ENCODE data around the gene PIGO.
A peak's percentile ranks its signal among the peaks of the same experiment; 100 is the strongest.

PIGO gene

GRCh38 chr9:35096035-35096849, at the start of gene PIGO:
Gene PIGO (minus strand): TSS chr9:35096591. CDS start chr9:35095565, 1,026 bp downstream.
- peak; percentile 87 for DNase-seq

GRCh38 chr9:35142037-35142436, 45.6 kb upstream of the PIGO start:
- DNase-seq = no peak

- DNase-seq = no peak
Observed at GRCh38 chr9:35140093-35140492, 43.7 kb upstream of the PIGO start.

- DNase-seq = no peak
Observed at GRCh38 chr9:35136866-35137265, 40.5 kb upstream of the PIGO start.

DNA sequence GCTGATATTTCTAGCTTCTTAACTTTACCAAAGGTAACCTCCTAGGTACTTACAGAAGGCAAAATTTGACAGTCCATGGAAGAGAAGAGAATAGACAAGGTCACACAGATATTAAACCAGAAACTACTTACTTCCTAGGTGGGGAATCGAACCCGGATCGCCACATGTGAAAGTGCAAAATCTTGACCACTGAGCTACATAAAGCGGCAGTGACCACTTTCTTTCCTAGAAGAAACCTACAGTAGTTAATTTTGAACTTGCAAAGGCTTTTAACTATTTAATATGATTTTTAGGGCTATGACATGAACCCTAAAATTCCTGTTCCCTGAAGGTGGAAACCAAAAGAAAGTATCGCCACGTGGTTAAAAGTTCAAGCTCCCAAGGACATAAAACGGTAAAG, 39.6 kb upstream of the PIGO start:
- no peak for DNase-seq

- no peak for DNase-seq
Observed at GRCh38 chr9:35134920-35135319, 38.5 kb upstream of the PIGO start.

DNA sequence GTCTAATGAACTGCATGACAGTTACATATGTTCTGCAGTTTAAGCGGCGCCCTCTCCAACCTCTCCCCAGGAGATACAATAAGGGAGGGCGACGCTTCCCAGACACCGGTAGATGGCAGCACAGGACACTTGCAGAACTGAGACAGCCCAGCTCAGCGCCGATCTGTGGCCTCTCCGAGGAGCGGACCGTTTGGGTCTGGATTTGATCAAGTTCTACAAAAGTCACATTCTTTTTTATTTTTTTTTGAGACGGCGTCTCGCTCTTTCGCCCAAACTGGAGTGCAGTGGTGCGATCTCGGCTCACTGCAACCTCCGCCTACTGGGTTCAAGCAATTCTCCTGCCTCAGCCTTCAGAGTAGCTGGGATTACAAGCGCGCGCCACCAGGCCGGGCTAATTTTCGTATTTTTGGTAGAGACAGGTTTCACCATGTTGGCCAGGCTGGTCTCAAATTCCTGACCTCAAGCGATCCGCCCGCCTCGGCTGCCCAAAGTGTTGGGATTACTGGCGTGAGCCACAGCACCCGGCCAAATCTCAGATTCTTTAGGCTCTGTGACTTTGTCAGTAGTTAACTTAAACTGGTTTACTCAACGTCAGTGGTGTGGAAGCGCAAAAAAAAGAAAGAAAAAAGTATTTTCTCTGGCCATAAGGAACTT, 20.6 kb upstream of the PIGO start:
- peak; percentile 95 for DNase-seq

GRCh38 chr9:35116539-35116897, 20.1 kb upstream of the PIGO start:
- no peak for DNase-seq

DNA sequence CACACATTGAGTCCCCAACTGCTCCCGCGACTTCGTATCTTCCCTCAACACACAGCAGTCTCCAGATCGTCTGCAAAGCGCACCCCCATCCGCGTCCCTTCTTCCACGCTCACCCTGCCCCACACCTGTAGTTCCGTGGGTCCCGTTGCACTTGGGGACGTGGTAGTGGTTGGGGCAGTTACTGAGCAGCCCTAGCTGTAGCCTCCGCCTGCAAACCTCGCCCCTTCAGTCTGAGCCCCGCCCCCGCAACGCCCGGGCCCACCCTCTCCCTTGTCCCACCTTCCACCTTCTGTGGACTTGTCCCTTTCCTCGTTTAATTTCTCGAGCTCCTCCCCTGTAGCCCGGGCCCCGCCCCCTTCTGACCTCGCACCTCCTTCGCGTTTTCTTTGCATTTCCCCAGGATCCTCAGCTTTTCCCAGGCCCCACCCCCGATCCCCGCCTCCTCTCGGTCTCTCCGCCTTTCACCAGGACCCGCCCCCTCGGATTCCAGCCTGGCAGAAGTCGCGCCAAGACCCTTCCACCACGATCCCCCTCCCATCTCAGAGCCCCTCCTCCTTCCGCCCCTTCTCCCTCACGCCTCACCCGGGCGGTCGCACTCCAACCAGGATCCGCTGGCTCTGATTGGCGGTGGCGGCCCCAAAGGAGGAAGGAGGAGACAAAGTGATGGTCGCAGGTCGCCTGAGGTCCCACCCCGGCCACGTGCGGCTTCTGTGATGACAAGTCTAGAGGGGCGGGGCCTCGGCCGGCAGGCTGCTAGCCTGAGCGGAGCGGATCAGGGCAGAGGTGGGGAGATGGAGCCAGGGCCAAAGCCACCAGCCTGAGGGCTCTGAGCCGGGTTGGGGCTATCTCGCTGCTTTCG, 19.5 kb upstream of the PIGO start, which contains the start of gene ATOSB:
Gene ATOSB, minus strand, starts transcription at position 183 of the 859 bp plus-strand sequence. CDS start 7,588 bp downstream, outside the sequence.
- peak; percentile 93 for DNase-seq

DNA sequence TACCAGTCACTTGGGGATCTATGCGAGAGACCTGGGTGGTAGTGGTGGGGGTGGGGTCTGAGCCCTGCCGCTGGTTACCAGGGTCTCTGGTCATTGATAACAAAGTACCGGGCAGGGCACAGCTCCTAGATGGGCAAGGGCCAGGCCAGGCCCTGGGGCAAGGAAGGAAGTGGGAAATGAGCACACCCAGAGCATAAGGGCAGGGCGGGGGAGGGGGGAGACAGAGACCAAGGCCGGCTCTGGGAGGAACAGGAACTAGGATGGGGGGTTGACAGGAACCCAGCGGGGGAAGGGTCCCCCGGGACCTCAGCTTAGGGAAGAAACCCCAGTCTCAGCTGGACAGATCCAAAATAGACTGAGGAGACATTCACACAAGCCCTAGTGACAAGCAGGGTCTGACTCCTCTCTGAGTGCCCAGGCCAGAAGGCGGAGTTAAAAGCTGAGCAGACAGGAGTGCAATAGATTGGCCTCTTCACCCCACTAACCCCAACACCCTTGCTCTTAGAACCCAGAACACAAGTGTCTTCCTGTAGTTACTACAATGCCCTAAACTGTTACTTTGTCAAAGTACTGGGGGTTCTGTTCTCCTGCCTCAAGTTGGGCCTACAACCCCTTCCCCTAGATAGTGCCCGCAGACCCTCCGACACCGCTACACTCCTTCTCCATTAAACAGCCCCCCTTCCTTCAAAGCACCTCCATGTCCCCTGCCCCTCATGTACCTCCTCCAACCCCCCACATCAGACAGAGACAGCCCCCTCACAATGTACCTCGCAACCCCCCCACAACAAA, 18.6 kb upstream of the PIGO start:
- no peak for DNase-seq

GRCh38 chr9:35114113-35114839, 17.9 kb upstream of the PIGO start:
- DNase-seq = no peak

GRCh38 chr9:35112257-35113020, 16.0 kb upstream of the PIGO start:
- DNase-seq = no peak

DNA sequence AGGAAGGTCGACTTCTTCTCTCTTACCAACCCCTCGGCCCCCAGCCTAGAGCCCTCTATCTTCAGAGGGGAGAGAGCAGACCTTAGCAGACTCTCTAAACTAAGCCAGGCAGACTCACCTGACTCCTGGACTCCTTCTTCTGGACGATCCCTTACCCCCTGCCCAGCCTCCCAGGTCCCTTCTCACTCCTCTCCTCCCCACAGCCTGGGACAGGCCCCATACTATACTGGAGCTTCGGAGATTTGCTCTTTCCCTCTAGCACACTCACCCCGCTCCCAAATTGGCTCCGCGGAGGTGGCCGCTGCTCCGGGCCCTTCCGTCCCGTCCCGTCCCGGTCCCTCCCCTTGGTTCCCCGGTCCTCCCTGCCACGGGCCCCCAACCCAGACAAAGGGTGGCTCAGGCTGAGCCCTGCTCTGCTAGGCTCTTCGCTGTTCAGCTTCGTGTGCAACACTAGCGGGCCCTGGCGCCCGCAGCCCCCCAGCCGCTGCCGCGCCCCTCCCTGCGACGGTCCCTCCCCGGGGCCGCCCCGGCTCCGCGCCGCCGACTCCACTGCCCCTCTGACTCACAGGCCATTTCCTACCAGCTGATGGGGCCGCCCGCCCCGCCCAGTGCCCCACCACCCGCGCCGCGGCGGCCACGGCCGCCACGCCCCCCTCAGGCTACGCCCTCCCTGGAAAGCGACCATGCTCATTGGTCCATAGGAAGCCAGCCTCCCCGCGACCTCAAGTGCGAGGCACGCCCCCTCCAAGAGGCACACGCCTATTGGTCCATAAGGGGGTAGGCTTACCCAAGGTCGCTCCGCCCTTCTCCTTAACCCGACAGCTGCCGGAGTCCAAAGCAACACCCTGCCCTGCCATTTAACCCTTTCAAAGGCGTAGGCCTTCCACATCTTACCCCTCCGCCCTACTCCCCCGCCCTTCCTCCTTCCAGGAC, 14.9 kb upstream of the PIGO start:
- peak; percentile 97 for DNase-seq

DNA sequence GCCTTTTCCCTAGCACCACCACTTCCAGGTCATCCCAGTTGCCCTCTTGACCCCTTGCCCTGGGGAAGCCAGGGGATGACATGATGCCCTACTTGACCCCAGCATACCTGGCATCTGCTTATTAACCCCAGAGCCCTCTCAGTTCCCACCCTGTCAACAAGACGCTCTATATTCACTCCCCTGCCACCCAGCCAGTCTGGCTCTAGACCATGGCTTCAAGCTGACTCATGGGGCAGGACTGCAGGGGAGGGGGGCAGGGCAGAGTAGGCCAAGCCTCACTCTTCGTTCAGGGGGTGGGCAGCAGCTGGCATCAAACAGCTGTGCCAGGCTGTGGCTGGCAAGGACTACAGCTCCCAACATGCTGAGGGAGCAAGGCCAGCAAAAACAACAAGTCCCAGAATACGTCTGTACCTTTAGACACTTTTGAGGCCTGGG, 14.0 kb upstream of the PIGO start:
- DNase-seq = no peak

DNA sequence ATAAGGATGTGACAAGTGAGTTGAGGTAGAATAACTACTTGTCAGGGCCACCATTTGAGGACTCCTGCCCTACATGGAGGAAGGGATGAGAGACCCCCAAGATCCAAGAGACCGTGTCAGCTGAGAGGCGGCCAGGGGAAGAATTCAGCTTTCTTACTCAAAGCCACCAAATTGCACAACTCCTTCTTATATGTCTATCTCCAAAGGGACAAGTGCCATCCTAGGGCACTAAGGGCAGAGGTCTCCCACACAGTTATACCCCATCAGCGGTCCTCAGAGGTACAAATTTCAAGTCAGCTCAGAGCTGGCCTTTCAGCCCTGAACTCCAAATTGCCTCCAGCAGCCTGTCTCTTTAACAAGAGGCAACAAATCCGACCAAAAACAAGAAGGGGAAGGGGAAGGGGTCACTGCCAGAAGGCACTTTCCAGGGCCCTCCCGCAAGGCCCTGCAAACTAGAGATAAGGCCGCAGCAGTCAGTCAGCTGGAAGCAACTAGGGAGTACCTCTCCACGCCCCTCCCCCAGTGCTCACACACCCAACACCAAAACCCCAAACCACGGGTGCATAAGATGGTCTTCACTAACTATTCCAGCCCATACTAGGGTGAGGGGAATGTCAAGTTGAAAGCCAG, 12.7 kb upstream of the PIGO start:
- DNase-seq = no peak

- DNase-seq = no peak
Observed at GRCh38 chr9:35108461-35108860, 12.1 kb upstream of the PIGO start.

- no peak for DNase-seq
Observed at GRCh38 chr9:35107297-35108290, 11.2 kb upstream of the PIGO start.

DNA sequence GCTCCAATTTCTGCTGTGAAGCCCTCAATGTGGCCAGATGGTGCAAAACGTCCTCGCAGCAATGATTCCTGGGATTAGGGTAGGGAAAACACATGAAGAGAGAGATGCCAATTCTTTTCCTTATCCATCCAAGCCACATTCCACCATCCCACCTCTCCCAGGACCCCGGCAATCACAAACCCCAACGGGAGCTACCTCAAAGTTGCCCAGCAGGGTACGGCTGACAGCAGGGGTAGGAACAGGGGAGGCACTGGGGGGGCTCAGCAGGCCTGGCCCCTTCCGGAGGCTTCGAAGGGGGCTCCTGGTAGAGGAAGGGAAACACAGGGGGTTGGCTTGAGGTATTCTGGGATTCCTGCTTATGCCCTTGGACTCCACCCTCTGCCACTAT, 9.9 kb upstream of the PIGO start:
- no peak for DNase-seq
